GM21447 (cell line): ENCODE measurements around the gene SLC1A2.

Experiments used
- ATAC-seq: cut with Tn5 transposase; IDR thresholded peaks from one replicate; pipeline ENCODE4 v1.9.1; 2021; ENCODE audit not compliant: unreplicated experiment

Gene SLC1A2

DNA sequence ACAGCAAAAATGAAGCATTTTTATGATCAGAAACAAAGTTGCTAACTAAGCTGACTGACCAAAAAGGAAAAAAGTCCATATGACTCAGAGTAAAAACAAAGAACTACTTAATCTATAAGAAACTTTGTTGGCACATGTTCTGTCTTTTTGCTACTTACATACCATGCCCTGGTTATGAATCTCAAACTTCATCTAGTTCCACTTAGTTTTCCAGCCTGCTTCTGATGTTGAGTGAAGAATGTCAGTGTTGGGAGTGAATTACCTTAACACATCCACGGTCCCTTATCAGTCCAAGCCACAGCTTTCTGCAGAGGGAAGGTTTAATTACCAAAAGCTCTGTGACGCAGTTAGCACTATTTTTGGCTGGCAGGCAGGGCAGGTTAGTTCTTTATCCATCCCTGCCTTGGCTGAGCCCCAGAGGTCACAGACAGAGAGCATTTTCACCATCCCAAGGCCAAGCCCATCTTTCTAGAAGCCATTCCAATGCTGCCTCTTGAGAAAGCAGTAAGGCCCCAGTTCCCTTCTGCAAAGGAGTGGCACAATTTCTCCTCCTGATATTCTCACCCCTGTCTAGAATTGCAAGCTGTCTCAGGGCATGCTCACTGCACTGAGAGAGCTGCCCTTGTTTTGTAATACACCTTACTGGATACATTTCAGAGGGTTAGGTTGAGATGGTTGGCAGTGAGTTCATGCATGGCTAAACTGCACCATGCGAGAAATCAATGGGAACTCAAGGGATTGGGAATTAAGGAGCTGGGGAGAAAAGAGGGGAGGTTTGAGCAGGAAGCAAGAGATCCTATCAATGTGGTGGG is 67.1 kb downstream of the SLC1A2 start:
- no peak for ATAC-seq

DNA sequence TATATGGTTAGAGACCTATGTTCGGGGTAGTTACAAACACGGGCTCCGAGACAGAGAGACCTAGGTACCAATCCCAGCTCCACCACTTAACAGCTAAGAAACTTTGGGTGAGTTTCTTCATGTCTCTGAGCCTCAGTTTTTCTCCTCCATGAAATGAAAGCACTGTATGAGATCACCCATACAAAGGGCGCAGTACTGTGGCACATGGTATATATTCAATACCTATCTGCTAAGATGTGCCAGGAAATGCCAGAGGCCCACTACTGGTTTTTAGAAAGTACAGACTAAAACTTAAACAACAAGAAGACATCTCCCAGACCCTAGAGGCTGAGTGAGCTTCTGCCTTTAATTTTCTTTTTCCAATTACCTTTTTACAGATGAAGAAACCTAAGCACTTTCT is 69.5 kb downstream of the SLC1A2 start:
- no peak for ATAC-seq

DNA sequence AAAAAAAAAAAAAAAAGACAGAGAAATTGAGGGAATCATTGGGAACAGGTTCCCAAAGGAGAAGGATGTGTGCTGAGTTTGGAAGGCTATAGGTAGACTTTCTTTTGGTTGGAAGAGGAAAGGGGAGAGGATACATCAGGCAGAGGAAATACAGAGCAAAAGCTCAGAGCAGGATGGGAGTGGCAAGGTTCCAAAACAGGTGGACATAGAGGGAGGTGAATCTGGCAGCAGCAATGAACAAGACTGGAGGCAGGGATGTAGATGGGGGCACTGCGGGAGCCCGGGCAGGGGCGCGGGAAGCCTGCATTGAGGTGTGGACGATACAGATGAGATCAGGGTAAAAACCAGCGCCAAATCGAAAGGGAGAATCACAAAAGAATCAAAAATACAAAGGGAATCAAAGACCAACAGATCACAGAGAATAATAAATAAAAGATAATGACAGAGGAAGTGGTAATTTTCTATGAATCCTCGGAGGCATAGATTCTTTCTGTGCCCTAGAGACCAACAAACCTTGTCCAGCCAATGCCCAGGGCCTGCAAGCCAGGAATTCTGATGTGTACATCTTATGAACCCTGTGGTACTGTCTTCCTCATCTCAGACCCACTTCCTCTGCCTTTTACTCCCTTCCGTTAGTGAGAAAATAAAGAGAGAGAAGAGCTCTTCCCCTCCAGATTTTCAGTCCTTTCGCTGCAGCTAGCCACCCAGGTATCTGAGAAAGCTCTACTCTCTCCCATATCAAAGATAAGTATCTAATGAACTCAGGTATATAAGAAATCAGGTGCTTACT is 70.3 kb downstream of the SLC1A2 start:
- no peak for ATAC-seq

DNA sequence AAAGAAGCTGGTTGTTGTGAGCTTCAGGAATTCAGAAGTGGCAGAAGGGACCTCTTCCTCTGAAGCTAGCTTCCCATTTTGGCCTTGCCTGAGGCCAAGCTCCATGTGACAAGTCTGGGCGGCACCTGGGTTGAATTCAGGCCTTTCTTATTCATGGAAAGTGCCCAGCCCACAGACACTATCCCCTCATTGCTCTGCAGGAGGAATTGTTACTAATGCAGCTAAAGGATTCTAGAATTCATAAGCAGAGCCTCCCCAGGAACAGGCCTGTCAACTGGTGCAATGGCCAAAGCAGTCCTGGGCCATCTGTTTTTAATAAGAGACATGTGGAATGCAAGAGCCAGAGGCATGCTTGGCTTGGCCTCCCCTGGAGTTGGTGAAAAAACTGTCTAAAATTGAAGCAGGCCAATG is 71.4 kb downstream of the SLC1A2 start:
- ATAC-seq: no peak

DNA sequence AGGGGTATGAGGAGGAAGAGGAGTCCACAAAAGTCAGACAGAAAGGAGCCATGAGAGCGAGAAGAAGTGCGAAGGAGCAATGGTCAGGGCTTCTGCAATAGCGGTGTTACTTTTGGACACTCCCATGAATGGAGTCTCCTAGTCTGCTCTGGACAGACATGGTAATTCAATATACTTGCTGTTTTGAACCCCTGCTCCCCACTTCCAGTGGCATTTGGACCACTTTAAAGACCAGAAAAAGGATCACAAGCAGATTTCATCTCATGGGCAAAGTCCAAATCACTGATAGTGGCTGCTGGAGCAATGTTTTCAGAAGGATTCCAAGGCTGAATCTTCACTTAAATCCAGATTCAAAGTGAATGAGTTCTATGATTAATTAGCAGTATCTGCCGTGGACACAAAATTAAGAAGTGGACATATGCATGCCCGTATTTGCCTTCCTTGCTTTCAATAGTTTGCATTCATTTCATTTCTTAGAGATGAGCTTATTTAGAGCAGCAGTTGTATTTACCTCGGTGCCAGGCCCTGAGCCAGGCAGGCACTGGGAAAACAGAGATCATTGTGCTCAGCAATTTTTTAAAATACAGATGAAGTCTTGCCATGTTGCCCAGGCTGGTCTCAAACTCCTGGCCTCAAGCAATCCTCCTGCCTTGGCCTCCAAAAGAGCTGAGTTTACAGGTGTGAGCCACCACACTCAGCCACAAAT is 72.0 kb downstream of the SLC1A2 start:
- no peak for ATAC-seq

DNA sequence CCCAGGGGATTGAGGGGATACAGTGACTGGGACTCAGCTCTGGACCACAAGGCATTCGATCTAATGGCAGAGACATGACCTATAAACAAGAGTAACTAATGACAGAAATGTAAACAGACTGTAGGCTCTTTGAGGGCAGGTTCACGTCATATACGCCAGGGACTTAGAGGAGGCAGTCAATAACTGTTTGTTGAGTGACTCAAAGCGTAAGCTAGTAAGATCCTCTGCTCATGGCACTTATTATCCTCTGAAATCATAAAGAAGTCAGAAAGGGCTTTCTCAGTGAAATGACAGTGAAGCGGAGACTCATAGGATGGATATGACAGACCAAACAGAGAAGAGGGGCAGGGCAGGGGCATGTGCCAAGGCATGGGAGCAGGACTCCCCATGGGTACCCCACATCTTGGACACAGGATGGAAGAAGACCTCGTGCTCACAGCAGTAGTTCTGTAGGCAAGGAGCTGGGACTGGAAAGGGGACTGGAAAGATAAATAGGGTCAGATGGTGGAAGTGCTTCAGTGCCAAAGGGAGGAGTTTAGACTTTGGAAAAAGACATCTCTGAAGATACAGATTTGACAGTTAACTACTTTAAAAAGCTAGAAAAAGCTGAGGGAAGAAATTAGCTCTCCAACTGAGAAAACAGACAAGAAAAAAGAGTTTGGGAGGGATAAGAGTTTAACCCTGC is 72.7 kb downstream of the SLC1A2 start:
- no peak for ATAC-seq

DNA sequence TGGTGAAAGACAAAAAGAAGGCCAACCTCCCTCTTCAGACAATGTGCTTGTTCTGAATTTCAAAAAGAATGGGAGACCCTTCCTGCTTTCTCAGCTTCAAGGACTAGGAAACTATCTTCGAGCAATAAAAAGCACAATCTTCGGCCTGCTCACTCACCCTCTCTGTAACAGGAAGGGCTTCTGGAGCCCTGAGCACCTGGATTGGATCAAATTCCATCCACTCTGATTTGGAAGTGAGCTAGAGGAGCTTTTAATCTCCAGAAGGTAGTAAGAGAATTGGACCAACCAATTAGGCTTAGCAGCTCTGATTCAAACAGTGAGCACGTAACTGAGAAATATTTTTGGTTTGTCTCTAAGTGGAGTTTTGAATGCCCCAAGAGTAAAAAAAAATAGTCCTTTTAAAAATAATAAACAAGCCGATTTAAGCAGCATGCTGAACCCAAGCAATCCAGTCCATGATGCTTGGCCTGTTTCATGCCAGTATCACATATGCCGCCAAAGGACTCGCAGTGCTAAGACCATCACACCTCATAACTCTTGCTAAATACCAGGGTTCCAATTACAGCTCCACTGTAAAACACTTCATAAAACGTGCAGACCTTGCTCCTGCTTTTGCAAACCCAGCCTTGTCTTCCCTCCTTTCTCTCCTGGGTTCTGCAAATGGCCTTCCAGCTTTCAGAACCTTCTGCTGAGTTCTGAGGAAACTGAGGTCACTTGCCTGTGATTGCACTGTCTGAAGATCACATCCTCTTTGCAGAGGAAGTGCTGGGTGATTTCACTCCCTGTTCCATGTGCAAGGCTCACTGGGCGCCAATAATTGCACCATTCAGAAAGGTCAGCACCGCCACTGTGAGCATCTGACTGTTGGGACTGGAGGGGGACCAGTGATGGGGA is 74.4 kb downstream of the SLC1A2 start:
- ATAC-seq: peak; percentile 51

DNA sequence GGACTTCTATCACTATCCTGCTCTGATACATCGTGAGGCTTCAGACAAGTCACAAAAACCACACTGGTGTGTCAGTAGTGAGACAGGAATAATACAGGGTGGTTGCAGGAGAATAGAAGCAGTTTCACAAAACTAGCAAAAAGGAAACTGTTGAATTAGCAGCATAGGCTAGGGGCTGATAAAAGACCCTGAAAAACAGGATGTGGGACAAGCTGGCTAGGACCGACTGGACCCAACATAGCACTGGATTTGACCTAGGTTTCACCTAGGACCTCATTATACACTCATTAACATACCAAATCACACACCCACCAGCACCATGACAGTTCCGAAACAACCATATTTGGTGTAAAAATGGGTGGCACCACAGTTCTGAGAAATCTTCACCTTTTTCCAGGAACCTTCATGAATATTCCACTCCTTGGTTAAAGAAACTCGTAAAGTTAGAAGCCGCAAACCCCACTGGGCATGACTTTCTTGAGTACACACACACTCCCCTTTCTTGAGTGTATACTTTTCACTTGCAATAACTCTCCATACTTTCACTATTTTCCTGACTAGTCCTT is 76.2 kb downstream of the SLC1A2 start:
- no peak for ATAC-seq

DNA sequence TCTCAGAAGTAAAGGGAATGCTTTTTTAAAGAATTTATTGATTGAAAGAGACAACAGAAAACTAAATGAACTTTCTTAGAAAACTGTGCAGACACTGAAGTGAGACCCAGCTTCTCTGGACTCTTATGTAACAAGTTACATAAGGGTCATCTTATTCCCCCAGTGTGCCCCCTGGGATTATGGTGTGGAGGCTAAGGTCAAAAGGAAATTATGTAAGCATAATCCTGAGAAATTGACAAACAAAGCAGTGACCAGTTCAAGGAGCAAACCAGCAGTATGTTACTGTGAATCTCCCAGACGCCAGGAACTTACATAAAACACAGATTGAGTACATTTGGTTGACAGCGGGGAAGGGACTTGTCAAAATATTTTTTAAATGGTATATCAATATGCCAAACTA is 78.6 kb downstream of the SLC1A2 start:
- no peak for ATAC-seq

DNA sequence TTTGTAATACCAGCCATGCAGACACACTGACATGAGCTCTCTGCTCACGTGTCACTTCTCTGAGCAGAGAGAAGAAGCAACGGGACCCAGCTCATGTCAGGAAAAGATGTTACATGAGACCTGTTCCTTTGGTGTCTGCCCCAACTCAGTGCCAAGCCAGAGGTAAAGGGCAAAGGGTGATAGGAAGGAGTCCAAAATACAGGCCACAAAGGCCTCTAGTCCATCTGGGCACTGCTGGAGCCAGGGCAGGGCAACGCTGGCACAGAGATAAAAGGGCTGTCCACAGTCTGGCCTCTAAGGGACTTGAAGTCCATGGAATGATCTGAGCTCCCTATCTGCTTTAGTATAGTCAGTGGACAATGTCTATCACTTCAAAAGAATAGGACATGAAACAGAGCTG is 79.3 kb downstream of the SLC1A2 start:
- ATAC-seq: no peak

DNA sequence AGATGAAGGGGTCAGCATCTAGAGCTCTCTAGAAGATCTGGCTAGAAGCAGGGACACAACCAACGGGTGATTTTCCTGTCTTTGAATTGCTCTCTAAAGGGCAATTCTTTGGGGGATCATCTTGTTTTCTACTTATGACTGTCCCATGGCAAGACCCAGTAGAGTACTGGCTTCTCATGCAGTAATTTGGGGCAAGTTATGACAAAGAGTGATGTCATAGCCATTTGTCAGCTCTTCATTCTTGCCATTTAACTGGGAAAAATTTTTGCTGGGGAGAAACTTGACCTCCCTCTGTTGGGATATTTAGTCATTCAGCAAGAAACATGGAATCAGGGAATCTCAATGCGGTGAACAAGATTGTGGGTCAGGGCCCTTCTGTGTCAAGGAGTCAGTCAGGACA is 80.4 kb downstream of the SLC1A2 start:
- ATAC-seq: no peak

DNA sequence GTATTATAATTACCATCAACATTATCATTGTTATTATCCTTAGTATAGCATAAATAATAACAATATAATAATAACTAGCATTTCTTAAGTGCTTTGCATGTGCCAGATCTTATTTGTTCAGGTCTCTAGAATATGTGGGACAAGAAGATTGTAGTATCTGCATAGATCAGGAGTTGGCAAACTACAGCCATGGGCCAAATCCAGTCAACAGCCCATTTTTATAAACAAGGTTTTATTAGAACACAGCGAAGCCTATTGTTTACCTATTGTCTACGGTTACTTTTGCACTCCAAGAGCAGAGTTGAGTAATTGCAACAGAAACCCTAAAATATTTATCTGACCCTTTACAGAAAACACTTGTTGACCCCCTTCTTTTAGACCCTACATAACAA is 81.4 kb downstream of the SLC1A2 start:
- ATAC-seq: no peak

DNA sequence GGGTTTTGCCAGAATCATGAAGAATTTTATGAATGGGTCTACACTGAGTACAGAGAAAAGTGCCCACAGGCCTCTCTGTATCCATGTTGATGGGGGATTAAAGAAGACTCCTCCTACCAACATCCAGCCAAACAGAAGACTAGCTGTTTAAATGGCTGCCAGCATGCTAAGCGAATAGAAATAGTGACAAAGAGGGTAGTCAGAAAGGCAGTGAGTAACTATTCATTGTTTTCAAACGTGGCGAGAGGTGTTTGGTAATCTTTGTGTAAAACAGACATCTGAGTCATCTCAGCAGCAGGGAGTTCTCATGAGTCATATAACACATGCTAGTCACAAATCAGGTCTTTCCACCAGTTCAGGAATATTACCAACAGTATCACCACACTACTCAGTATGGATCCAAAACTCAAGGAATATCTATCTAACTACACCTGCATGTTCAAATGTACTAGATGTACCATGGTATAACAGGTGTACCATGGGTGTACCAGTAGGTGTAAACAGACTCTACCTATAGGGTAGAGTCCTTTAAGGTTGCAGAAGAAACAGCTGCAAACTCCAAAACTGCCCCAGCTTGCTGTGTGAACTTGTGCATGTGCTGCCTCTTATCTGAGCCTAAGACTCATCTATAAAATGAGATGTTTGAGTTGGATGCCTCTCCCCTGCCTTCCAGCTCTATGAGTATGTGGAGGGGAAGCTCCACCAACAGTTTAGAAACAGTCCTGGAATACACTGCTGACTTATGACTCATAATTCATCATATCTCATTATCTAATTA is 82.0 kb downstream of the SLC1A2 start:
- ATAC-seq: no peak

DNA sequence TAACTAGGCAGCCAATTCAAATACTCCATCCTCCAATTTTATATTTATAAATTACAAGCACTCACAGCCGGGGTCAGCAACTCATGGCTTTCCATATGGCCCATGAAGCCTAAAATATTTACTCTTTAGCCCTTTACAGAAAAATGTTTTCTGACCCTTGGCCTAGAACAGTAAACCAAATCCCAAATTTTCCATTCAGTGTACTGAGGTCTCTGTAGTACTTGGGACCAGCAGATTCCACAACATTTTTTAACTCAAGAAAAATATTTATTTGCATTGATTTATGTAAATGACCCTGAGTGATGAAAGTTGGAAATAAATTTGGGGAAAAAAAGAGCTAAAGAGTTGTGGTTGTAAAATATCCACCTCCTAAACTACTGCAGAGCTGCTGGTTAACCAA is 82.6 kb downstream of the SLC1A2 start:
- no peak for ATAC-seq

DNA sequence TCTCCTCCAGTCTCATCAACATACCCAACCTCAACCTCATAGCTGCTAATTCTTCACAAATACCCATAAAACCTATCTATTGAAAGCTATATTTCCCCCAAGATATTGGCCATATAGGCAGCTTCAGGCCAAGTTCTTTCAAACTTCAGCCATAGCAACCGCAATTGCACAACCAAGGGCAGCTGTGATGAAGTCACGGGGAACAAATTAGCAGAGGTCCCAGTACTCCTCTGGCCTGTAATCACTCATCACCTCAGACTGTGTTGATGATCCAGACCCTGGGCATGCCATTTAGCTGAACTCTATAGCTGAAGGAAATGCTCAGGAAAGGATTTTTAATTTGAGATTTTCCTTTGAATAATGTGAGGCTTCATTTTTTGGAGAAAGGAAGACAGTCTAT is 84.1 kb downstream of the SLC1A2 start:
- no peak for ATAC-seq

DNA sequence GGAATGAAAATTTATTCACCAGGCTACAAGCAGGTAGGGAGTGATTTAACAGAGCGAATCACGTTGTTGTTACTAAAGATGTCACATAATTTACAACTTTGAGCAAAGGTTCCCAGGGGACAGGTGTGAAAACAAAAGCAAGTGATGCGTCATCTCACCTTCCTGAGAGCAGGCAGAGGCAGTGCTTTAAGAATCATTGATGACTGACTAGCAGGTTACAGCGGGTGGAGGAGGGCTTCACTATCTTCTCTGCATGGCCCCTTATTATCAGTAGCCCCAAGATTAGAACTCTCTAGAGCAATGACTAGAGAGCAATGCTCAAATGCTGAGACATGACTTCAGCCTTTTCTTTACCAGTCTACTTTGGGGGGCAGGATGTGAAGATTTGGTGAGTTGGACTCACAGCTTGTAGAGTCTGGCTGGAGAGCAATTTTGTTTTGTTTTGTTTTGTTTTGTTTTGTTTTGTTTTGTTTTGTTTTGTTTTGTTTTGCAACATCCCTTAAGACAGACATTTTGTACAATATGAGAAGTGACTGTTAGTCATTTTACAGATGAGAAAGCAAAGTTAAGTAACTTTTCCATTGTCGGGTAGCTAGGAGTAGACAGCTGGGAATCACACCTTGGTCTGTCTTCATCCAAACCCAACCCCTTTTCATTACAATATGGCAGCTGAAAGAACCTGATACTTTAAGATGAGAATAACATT is 84.8 kb downstream of the SLC1A2 start:
- peak; percentile 80 for ATAC-seq

DNA sequence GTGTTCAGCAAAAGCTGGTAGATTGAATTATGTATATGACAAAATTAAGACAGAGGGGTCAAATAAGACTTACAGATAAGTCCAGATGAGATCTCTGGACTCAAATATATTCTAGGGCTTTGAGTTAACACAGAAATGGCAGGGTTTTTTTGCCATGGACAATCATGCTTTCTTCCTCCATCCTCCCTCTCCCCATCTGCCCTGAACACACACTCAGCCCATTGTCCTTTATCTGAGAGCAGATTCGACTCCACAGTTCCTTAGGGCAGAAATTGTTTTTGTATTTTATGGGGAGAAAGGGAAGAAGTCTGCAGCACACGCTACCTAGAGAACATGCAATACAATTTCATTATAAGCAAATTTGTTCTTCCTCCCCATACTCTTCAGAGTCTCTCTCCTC is 86.8 kb downstream of the SLC1A2 start:
- ATAC-seq: no peak

DNA sequence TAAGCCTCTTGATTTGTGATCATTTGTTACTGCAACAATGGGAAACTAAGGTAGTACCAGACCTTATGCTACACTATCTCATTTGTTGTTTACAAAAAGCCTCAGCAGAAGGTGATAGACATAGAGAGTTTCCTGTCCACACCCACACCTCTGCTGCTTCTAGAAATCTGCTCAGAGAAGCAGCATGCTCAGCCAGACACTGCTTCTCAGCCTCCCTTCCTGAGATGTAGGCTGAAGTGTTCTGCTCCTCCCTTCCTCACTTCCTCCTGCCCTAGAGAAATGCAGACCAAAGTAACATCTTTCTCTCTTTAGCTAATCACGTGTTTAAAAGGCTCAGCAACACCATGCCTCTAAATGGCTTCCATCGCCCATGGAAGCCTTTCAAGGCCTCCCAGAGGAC is 88.4 kb downstream of the SLC1A2 start:
- ATAC-seq: peak; percentile 47
